ENCODE data around the gene HOXA9.

Gene HOXA9

DNA sequence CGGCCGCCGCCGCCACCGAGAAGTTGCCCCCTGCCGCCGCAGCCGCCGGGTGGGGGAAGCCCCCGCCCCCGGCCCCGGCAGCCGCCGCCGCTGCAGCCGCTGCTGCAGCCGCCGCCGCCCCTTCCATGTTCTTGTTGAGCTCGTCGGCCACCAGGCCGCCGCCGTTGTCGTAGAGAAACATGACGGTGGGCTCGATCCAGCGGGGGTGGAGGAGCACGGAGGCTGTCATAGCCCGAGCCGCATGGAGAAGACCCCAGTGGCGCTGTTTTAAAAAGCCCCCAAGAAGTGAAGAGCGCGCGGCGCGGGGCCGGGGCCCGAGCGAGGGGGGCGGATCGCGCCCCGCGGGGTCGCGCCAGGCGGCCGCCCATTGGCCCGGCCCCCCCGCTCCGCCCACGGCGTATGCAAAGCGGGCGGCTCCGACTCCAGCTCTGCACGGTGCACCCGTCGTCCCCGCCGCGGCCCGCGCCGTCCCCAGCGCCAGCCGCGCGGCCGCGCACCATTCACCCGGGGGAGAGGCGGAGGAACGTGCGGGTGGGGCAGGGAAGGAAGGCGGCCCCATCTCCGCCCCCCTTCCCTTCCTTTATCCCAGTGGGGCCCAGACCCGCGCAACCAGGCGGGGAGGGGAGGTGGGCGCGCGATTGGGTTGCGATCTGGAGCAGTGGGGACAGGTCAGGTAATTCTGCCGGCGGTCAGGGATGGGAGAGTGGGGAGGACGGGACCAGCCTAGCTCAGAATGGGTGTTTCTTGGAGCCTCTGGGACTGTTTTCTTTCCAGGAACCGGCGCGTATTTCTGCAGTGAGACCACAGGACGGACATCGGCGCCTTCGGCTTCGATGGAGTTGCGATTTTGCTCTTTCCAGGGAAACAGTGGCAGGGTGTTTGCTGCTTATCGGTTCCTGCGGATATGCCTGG is 34.8 kb upstream of the HOXA9 start, which contains the start of gene HOXA13 (continued):
- TF ChIP-seq, protein P1, sequence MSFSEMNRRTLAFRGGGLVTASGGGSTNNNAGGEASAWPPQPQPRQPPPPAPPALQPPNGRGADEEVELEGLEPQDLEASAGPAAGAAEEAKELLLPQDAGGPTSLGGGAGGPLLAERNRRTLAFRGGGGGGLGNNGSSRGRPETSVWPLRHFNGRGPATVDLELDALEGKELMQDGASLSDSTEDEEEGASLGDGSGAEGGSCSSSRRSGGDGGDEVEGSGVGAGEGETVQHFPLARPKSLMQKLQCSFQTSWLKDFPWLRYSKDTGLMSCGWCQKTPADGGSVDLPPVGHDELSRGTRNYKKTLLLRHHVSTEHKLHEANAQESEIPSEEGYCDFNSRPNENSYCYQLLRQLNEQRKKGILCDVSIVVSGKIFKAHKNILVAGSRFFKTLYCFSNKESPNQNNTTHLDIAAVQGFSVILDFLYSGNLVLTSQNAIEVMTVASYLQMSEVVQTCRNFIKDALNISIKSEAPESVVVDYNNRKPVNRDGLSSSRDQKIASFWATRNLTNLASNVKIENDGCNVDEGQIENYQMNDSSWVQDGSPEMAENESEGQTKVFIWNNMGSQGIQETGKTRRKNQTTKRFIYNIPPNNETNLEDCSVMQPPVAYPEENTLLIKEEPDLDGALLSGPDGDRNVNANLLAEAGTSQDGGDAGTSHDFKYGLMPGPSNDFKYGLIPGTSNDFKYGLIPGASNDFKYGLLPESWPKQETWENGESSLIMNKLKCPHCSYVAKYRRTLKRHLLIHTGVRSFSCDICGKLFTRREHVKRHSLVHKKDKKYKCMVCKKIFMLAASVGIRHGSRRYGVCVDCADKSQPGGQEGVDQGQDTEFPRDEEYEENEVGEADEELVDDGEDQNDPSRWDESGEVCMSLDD (tag by site-specific recombination; IDR thresholded peaks at IDR 0.05): no peak
- TF ChIP-seq ZNF302 (tag by site-specific recombination; IDR thresholded peaks at IDR 0.05; ENCODE audit: low read depth) (no peak), ZNF16 (tag by site-specific recombination; IDR thresholded peaks at IDR 0.05; ENCODE audit: low read depth) (no peak), BCL11A (tag by site-specific recombination; IDR thresholded peaks at IDR 0.05; ENCODE audit: low read depth) (peak; percentile 8; the same call in 1 of the 2 replicates), ZNF791 (tag by site-specific recombination; IDR thresholded peaks at IDR 0.05) (no peak), ZNF629 (tag by site-specific recombination; IDR thresholded peaks at IDR 0.05) (no peak), ZNF660 (tag by site-specific recombination; IDR thresholded peaks at IDR 0.05) (no peak), ZNF664 (tag by site-specific recombination; IDR thresholded peaks at IDR 0.05) (no peak), ZNF221 (tag by site-specific recombination; IDR thresholded peaks at IDR 0.05; ENCODE audit: borderline replicate concordance) (no peak), GLIS2 (tag by site-specific recombination; IDR thresholded peaks at IDR 0.05) (peak; percentile 78), ZNF248 (tag by site-specific recombination; IDR thresholded peaks at IDR 0.05) (no peak), ZBTB8A (tag by site-specific recombination; IDR thresholded peaks at IDR 0.05) (peak; percentile 71; the same call in 1 of the 2 replicates), ZNF266 (tag by site-specific recombination; IDR thresholded peaks at IDR 0.05; ENCODE audit: low read depth) (no peak; the same call in 1 of the 2 replicates), ZNF157 (tag by site-specific recombination; IDR thresholded peaks at IDR 0.05) (no peak)
- TF ChIP-seq, protein P2, sequence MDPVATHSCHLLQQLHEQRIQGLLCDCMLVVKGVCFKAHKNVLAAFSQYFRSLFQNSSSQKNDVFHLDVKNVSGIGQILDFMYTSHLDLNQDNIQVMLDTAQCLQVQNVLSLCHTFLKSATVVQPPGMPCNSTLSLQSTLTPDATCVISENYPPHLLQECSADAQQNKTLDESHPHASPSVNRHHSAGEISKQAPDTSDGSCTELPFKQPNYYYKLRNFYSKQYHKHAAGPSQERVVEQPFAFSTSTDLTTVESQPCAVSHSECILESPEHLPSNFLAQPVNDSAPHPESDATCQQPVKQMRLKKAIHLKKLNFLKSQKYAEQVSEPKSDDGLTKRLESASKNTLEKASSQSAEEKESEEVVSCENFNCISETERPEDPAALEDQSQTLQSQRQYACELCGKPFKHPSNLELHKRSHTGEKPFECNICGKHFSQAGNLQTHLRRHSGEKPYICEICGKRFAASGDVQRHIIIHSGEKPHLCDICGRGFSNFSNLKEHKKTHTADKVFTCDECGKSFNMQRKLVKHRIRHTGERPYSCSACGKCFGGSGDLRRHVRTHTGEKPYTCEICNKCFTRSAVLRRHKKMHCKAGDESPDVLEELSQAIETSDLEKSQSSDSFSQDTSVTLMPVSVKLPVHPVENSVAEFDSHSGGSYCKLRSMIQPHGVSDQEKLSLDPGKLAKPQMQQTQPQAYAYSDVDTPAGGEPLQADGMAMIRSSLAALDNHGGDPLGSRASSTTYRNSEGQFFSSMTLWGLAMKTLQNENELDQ (tag by site-specific recombination; IDR thresholded peaks at IDR 0.05; ENCODE audit: low read depth): no peak
- TF ChIP-seq, protein P3, sequence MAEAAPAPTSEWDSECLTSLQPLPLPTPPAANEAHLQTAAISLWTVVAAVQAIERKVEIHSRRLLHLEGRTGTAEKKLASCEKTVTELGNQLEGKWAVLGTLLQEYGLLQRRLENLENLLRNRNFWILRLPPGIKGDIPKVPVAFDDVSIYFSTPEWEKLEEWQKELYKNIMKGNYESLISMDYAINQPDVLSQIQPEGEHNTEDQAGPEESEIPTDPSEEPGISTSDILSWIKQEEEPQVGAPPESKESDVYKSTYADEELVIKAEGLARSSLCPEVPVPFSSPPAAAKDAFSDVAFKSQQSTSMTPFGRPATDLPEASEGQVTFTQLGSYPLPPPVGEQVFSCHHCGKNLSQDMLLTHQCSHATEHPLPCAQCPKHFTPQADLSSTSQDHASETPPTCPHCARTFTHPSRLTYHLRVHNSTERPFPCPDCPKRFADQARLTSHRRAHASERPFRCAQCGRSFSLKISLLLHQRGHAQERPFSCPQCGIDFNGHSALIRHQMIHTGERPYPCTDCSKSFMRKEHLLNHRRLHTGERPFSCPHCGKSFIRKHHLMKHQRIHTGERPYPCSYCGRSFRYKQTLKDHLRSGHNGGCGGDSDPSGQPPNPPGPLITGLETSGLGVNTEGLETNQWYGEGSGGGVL (tag by site-specific recombination; IDR thresholded peaks at IDR 0.05): peak; percentile 74
- TF ChIP-seq, protein P4, sequence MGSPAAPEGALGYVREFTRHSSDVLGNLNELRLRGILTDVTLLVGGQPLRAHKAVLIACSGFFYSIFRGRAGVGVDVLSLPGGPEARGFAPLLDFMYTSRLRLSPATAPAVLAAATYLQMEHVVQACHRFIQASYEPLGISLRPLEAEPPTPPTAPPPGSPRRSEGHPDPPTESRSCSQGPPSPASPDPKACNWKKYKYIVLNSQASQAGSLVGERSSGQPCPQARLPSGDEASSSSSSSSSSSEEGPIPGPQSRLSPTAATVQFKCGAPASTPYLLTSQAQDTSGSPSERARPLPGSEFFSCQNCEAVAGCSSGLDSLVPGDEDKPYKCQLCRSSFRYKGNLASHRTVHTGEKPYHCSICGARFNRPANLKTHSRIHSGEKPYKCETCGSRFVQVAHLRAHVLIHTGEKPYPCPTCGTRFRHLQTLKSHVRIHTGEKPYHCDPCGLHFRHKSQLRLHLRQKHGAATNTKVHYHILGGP (tag by site-specific recombination; IDR thresholded peaks at IDR 0.05): peak; percentile 63
- TF ChIP-seq, protein P5, sequence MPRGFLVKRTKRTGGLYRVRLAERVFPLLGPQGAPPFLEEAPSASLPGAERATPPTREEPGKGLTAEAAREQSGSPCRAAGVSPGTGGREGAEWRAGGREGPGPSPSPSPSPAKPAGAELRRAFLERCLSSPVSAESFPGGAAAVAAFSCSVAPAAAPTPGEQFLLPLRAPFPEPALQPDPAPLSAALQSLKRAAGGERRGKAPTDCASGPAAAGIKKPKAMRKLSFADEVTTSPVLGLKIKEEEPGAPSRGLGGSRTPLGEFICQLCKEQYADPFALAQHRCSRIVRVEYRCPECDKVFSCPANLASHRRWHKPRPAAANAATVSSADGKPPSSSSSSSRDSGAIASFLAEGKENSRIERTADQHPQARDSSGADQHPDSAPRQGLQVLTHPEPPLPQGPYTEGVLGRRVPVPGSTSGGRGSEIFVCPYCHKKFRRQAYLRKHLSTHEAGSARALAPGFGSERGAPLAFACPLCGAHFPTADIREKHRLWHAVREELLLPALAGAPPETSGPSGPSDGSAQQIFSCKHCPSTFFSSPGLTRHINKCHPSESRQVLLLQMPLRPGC (tag by site-specific recombination; IDR thresholded peaks at IDR 0.05): no peak
- TF ChIP-seq, protein P6, sequence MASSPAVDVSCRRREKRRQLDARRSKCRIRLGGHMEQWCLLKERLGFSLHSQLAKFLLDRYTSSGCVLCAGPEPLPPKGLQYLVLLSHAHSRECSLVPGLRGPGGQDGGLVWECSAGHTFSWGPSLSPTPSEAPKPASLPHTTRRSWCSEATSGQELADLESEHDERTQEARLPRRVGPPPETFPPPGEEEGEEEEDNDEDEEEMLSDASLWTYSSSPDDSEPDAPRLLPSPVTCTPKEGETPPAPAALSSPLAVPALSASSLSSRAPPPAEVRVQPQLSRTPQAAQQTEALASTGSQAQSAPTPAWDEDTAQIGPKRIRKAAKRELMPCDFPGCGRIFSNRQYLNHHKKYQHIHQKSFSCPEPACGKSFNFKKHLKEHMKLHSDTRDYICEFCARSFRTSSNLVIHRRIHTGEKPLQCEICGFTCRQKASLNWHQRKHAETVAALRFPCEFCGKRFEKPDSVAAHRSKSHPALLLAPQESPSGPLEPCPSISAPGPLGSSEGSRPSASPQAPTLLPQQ (tag by site-specific recombination; IDR thresholded peaks at IDR 0.05): peak; percentile 99
- TF ChIP-seq, protein P7, sequence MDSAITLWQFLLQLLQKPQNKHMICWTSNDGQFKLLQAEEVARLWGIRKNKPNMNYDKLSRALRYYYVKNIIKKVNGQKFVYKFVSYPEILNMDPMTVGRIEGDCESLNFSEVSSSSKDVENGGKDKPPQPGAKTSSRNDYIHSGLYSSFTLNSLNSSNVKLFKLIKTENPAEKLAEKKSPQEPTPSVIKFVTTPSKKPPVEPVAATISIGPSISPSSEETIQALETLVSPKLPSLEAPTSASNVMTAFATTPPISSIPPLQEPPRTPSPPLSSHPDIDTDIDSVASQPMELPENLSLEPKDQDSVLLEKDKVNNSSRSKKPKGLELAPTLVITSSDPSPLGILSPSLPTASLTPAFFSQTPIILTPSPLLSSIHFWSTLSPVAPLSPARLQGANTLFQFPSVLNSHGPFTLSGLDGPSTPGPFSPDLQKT (IDR thresholded peaks at IDR 0.05; ENCODE audit: borderline replicate concordance, low read depth, low read length): no peak
- TF ChIP-seq, protein P8, sequence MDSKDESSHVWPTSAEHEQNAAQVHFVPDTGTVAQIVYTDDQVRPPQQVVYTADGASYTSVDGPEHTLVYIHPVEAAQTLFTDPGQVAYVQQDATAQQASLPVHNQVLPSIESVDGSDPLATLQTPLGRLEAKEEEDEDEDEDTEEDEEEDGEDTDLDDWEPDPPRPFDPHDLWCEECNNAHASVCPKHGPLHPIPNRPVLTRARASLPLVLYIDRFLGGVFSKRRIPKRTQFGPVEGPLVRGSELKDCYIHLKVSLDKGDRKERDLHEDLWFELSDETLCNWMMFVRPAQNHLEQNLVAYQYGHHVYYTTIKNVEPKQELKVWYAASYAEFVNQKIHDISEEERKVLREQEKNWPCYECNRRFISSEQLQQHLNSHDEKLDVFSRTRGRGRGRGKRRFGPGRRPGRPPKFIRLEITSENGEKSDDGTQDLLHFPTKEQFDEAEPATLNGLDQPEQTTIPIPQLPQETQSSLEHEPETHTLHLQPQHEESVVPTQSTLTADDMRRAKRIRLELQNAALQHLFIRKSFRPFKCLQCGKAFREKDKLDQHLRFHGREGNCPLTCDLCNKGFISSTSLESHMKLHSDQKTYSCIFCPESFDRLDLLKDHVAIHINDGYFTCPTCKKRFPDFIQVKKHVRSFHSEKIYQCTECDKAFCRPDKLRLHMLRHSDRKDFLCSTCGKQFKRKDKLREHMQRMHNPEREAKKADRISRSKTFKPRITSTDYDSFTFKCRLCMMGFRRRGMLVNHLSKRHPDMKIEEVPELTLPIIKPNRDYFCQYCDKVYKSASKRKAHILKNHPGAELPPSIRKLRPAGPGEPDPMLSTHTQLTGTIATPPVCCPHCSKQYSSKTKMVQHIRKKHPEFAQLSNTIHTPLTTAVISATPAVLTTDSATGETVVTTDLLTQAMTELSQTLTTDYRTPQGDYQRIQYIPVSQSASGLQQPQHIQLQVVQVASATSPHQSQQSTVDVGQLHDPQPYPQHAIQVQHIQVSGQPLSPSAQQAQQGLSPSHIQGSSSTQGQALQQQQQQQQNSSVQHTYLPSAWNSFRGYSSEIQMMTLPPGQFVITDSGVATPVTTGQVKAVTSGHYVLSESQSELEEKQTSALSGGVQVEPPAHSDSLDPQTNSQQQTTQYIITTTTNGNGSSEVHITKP (tag by site-specific recombination; IDR thresholded peaks at IDR 0.05): peak; percentile 80
